SU-DHL-6 (cell line): ENCODE results near the gene HIVEP1.

ENCODE experiments used
- CTCF ChIP-seq: fragments of 200-600 bp; sonication (generic); IDR thresholded peaks from one replicate; pipeline ENCODE4 v1.5.1; 2017; ENCODE audit warnings: antibody characterized with exemption, mild to moderate bottlenecking, low read length, moderate library complexity; ENCODE audit not compliant: insufficient read depth, poor library complexity, severe bottlenecking
- EZH2phosphoT487 ChIP-seq: fragments of 200-600 bp; sonication (generic), shearing (Covaris generic); conservative IDR thresholded peaks from 2 replicates; pipeline ENCODE4 v1.6.1; 2018; ENCODE audit warnings: mild to moderate bottlenecking, antibody characterized with exemption, low read length, moderate library complexity, mixed read lengths

- TF ChIP-seq EZH2phosphoT487 (no peak), CTCF (no peak)
Observed at GRCh38 chr6:12189150-12189549, 177.0 kb downstream of the HIVEP1 start.
